NCI-H1930 (cell line): ENCODE data around the gene PI3.
"Not testable (repeated sequence)": the region's sequence is repeated elsewhere in the genome, so short reads cannot be mapped to it uniquely, and the experiment has no call there.

Source experiments
- DNase-seq, 2 experiments: peaks; one replicate each; lab custom pipeline; 2025; lab: John Stamatoyannopoulos, UW

PI3 gene, protein sequence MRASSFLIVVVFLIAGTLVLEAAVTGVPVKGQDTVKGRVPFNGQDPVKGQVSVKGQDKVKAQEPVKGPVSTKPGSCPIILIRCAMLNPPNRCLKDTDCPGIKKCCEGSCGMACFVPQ

DNA sequence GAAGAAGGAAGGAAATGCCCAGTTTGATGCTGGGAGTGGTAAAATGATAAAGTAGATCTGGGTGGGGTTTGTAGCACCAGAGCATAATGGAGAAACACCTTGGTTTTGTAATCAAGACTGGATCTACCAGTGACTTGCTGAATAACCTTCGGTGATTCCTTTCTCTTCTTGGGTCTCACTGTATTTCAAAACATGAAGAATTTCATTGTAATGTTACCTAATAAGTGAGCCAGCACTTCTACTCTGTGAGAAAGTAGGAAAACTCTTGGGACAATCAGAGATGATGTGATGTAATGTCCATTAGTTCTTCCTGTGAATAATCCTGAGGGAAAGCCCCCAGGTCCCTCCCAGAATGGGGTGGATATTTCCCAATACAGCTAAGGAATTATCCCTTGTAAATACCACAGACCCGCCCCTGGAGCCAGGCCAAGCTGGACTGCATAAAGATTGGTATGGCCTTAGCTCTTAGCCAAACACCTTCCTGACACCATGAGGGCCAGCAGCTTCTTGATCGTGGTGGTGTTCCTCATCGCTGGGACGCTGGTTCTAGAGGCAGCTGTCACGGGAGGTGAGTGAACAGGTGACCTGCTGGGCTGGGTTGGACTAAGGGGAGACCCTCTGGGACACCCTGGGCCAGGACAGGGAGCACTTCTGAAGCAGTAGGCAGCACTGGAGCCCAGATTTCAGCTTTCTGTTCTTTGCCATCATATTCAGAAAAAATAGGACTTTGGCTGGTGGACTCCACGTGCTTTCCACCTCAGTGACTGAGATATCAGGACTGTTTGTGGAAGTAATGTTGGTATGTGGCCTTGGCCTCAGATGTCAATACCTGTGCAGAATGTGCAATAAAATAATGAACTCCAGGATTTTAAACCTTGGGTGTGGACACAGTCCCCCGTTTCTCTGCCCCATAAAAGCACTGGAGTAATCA lies at the start of gene PI3:
PI3 (plus strand) TSS at position 469 of the 931 bp plus-strand sequence; CDS start at position 490, 21 bp downstream.
- no peak for DNase-seq

- no peak for DNase-seq
Measured at GRCh38 chr20:45128099-45128498, 46.6 kb upstream of the PI3 start.

- no peak for DNase-seq
Measured at GRCh38 chr20:45136911-45137310, 37.8 kb upstream of the PI3 start.

- DNase-seq = peak in 1 of 2 experiments; percentile 18
Measured at GRCh38 chr20:45138561-45139300, 36.0 kb upstream of the PI3 start.

DNA sequence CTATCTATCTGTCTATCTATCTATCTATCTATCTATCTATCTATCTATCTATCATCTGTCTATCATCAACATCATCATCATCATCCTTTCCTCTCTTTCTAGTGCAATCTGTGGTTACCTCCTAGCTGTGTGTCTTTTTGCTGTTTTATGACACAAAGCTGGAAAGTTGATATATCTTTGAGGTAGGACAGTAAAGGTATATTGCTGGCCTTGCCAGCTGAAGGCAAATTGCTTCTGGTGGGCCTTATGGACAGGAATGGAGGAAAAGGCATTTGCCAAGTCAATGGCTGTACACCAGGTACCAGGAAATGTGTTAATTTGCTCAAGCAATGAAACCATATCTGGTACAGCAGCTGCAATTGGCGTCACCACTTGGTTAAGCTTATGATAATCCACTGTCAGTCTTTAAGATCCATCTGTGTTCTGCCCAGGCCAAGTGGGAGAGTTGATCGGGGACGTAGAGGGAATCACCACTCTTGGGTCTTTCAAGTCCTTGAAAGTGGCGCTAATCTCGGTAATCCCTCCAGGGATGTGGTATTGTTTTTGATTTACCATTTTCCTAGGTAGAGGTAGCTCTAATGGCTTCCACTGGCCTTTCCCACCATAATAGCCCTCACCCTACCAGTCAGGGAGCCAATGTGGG lies 34.8 kb upstream of the PI3 start:
- not testable (repeated sequence) for DNase-seq

- no peak for DNase-seq
Measured at GRCh38 chr20:45140836-45141235, 33.9 kb upstream of the PI3 start.

GRCh38 chr20:45149062-45149461 lies 25.6 kb upstream of the PI3 start:
- no peak for DNase-seq

GRCh38 chr20:45152405-45152804 lies 22.3 kb upstream of the PI3 start:
- no peak for DNase-seq

- DNase-seq = no peak
Measured at GRCh38 chr20:45153147-45153546, 21.6 kb upstream of the PI3 start.

- no peak for DNase-seq
Measured at GRCh38 chr20:45153752-45154151, 20.9 kb upstream of the PI3 start.

DNA sequence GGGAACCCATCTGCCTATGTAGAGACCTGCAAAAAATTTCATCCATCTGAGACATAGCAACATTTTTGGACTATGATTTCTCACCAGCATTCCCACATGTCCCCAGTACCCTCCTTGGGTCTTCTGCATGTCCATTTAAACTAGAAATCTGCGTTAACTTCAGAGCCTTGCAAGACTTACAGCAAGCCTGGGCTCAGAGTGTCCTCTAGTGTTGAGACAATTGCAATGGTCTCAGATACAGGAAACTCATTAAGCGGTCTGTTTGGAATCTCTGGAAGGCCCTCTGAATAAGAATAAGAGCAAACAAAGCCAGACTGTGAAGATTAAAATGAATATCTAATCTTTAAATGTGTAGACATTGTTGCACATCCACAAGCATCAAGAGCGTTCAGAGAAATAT lies 20.5 kb upstream of the PI3 start:
- DNase-seq = no peak

DNA sequence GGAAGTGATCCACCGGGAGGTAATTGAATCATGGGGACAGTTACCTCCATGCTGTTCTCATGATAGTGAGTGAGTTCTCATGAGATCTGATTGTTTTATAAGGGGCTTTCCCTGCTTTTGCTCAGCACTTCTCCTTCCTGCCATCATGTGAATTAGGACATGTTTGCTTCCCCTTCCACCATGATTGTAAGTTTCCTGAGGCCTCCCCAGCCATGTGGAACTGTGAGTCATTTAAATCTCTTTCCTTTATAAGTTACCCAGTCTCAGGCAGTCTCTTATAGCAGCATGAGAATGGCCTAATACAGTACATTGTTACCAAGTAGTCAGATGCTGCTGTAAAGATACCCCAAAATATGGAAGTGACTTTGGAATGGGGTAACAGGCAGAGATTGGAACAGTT lies 19.9 kb upstream of the PI3 start:
- not testable (repeated sequence) for DNase-seq

DNA sequence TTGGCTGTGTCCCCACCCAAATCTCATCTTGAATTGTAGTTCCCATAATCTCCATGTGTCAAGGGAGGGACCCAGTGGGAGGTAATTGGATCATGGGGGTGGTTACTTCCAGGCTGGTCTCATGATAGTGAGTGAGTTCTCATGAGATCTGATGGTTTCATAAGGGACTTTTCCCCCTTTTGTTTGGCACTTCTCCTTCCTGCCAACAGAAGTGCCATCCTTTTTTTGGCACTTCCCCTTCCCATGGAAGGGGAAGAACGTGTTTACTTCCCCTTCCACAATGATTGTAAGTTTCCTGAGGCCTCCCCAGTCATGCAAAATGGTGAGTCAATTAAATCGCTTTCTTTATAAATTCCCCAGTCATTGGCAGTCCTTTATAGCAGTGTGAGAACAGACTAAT lies 18.0 kb upstream of the PI3 start:
- DNase-seq = no peak

GRCh38 chr20:45157962-45158361 lies 16.7 kb upstream of the PI3 start:
- DNase-seq = no peak

DNA sequence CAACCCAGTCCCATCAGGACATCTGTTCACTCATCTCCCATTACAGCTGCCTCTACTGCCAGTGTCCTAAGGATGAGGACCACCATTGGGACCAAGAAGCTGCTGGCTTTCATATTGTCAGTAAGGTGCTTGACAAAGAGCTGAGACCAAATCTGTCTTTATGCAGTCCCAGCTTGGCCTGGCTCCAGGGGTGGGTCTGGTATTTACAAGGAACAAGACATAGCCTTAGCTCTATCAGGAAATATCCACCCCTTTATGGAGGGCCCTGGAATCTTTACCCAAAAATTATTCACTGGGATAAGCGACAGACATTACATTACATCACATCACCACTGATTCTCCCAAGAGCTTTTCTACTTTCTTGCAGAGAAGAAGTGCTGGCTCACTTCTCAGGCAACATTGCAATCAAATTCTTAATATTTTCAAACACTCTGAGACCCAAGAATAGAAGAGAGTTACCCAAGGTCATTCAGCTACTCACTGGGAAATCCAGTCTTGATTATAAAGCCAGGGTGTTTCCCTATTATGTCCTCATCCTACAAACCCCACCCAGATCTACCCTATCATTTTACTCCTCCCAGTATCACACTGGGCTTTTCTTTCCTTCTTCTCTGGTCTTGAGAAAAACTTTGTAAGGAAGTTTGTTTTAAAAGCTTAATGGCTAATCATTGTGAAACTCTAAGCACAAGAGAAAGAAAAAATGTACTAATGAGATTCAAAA lies 11.5 kb upstream of the PI3 start:
- no peak for DNase-seq

DNA sequence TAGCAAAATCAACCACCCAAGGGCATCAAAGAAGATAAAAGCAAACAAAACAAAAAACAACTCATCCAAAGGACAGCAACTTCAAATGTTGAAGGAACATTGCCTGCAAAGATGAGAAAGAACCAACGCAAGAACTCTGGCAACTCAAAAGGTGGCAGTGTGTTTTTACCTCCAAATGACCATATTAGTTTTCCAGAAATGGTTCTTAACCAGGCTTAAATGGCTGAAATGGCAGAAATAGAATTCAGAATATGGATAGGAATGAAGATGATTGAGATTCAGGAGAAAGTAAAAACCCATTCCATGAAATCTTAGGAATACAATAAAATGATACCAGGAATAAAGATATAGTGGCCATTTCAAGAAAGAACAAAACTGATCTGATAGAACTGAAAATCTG lies 9.8 kb upstream of the PI3 start:
- no peak for DNase-seq

DNA sequence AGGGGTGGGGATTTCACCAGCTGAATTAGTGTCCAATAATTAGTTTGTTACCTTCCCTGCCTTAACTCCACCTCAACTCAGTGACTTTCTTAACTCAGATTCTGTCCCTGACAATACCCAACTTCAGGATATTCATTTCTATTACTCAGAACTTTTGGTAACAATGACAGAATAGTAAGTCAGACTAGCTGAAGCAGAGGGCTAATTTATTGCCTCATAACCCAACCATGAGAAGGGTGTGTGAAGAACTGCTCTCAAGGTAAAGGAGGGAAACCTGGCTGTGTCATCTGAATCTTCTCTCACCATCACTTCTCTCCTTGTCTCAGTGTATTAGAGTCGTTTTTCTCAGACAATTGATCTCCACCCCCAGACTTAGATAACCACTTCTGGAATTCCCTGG lies 1.2 kb upstream of the PI3 start:
- no peak for DNase-seq

DNA sequence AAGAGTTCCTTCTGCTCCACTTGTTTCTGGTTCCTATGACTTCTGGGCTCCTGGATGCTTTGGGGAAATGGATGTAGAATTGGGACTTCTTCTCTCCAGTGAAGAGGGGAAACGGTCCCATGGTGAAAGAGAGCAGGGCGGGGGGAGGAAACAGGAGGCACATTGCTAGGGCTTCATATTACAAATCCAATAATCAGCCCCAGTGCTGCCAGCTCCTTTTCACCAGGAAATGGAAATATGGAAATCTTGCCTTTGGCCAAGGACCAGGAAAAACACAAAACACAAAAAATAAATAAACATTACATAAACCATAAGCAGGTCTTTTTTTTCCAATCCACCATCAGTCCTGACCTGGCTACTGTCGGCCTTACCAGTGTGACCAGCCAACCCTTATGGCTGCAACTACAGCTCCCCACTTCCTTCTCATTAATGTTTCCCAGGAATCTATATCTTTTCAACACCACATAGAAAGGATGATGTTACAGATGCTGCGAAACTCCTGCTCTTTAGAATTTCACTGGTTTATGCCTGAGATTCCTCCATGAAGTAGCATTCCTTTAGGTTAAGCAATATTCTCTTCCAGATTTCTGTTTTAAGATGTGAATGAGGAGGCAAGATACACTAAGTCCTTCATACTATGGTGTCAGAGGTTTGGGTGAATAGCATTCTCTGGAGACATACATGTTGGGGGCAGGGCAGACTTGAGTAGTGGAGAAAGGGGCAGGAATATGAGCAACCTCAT lies 2.0 kb downstream of the PI3 start:
- no peak for DNase-seq

GRCh38 chr20:45179166-45179565 lies 4.5 kb downstream of the PI3 start:
- DNase-seq = no peak

GRCh38 chr20:45181639-45182038 lies 6.9 kb downstream of the PI3 start:
- no peak for DNase-seq

DNA sequence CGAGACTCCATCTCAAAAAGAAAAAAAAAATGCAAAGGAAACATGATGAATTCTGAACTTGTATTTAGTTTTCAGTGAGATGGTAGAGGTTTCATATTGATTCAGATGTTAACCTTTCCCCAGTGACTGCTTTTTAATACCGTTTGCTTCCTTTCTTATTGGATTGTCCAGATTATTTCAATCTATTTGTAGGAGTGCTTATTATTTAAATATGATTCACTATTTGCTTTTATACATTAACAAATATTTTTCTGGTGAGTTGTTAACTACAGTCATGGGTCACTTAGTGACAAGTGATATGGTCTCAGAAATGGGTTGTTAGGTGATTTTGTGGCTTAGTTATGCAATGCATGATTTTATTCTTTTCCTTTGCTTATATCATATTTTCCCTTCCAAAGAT lies 8.4 kb downstream of the PI3 start:
- DNase-seq = no peak
